Osteoblast (primary cell): Measurements from ENCODE around the gene HID1. TPM values are rescaled to one million over a fixed set of nuclear protein-coding genes. Genes with fewer than 3 reads are reported as not detected.
"Not testable (repeated sequence)": the region's sequence is repeated elsewhere in the genome, so short reads cannot be mapped to it uniquely, and the experiment has no call there.

ENCODE experiments used
- DNase-seq: peaks from one replicate; pipeline ENCODE4 v3.0.0; 2011; ENCODE audit warnings: low spot score, mixed read lengths; ENCODE audit not compliant: insufficient read length; ENCODE audit errors: missing footprints
- H2AFZ ChIP-seq: 2 replicates; pipeline ENCODE4 v1.6.0; 2011; ENCODE audit warnings: mild to moderate bottlenecking, low read length
- H3K27ac ChIP-seq: 2 replicates; pipeline ENCODE4 v1.5.1; 2011; ENCODE audit warnings: mild to moderate bottlenecking, low read depth, low read length, moderate library complexity
- H3K27me3 ChIP-seq: 2 replicates; pipeline ENCODE4 v1.6.0; 2012; ENCODE audit warnings: mild to moderate bottlenecking, control low read depth, inconsistent platforms, low read length, moderate library complexity; ENCODE audit not compliant: insufficient read depth
- H3K36me3 ChIP-seq: 2 replicates; pipeline ENCODE4 v1.5.1; 2011; ENCODE audit warnings: mild to moderate bottlenecking, low read length, control low read depth, moderate library complexity; ENCODE audit not compliant: insufficient read depth
- H3K4me1 ChIP-seq: 2 replicates; pipeline ENCODE4 v1.5.1; 2011; ENCODE audit warnings: mild to moderate bottlenecking, low read length, control low read depth, moderate library complexity; ENCODE audit not compliant: insufficient read depth
- H3K4me2 ChIP-seq: 2 replicates; pipeline ENCODE4 v1.6.0; 2011; ENCODE audit warnings: mild to moderate bottlenecking, low read length; ENCODE audit not compliant: insufficient read depth
- H3K4me3 ChIP-seq: fragments of 200-600 bp; sonication (generic); 3 replicates; pipeline ENCODE4 v1.5.1; 2012; ENCODE audit warnings: mild to moderate bottlenecking, low read length, inconsistent platforms; ENCODE audit not compliant: insufficient read depth
- H3K79me2 ChIP-seq: 2 replicates; pipeline ENCODE4 v1.6.0; 2012; ENCODE audit warnings: mild to moderate bottlenecking, low read length, control low read depth, inconsistent platforms; ENCODE audit not compliant: insufficient read depth
- H3K9me3 ChIP-seq: 2 replicates; pipeline ENCODE4 v1.5.1; 2011; ENCODE audit warnings: low read depth, low read length, control low read depth
- H4K20me1 ChIP-seq: 2 replicates; pipeline ENCODE4 v1.6.0; 2012; ENCODE audit warnings: mild to moderate bottlenecking, low read length, control low read depth; ENCODE audit not compliant: insufficient read depth
- total RNA-seq: library from RNA; depleted of rRNA; stranded (reverse); fragments of >200 nt; gene quantifications from 2 replicates; pipeline ENCODE4 v1.2.3, GENCODE V29; 2012
- TF ChIP-seq, protein P1 (sequence below): IDR thresholded peaks from 2 replicates; pipeline ENCODE4 v1.5.1; 2011; ENCODE audit warnings: mild to moderate bottlenecking, low read depth, low read length, moderate library complexity; ENCODE audit errors: extremely low read depth

HID1 gene
- total RNA-seq, 1 donor, result 0.36 TPM

DNA sequence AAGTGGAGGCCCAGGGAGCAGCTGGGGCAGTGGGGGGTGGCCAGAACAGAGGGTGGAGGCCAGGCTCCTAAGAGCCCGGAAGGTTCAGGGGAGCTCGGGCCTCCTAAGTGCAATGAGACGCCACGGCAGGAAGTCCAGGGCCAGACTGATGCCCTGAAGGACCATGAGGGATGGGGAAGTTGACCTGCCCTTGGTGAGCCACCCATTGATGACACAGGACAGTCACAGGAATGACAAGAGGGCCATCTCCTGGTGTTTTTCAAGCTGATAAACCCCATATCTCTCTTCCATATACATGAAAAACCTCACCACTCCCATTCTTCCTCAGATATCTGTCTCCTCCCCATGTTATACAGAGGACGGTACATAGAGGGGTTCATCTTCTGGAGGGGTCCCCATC, 34.1 kb upstream of the HID1 start:
- peaks cover 6% of the 10 kb centered on the region for H3K4me1 ChIP-seq
- TF ChIP-seq, protein P1, sequence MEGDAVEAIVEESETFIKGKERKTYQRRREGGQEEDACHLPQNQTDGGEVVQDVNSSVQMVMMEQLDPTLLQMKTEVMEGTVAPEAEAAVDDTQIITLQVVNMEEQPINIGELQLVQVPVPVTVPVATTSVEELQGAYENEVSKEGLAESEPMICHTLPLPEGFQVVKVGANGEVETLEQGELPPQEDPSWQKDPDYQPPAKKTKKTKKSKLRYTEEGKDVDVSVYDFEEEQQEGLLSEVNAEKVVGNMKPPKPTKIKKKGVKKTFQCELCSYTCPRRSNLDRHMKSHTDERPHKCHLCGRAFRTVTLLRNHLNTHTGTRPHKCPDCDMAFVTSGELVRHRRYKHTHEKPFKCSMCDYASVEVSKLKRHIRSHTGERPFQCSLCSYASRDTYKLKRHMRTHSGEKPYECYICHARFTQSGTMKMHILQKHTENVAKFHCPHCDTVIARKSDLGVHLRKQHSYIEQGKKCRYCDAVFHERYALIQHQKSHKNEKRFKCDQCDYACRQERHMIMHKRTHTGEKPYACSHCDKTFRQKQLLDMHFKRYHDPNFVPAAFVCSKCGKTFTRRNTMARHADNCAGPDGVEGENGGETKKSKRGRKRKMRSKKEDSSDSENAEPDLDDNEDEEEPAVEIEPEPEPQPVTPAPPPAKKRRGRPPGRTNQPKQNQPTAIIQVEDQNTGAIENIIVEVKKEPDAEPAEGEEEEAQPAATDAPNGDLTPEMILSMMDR, result no peak
- H3K4me3 ChIP-seq, result no peak overlapping the region

DNA sequence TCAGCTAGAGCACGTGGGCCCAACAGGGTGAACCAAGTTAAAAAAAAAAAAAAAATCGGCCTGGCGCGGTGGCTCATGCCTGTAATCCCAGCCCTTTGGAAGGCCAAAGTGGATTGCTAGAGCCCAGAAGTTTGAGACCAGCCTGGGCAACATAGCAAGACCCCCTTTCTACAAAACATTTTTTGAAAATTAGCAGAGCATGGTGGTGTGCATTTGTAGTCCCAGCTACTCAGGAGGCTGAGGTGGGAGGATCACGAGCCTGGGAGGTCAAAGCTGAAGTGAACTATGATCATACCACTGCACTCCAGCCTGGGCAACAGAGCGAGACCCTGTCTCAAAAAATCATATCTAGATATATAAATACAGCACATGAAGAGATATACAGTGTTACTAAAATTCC, 33.5 kb upstream of the HID1 start:
- not testable (repeated sequence) for H3K4me1 ChIP-seq, H3K4me2 ChIP-seq, H3K27me3 ChIP-seq, H3K4me3 ChIP-seq, H4K20me1 ChIP-seq, DNase-seq, H2AFZ ChIP-seq, H3K79me2 ChIP-seq, H3K9me3 ChIP-seq, H3K27ac ChIP-seq
- H3K36me3 ChIP-seq, result peaks cover 23% of the 10 kb centered on the region

More for the DNA sequence above, 34.1 kb upstream of the HID1 start:
- no peaks in the 10 kb centered on the region for H3K9me3 ChIP-seq
- peaks cover 17% of the 10 kb centered on the region for H3K36me3 ChIP-seq
- H3K27me3 ChIP-seq, result no peaks in the 10 kb centered on the region
- no peak overlapping the region for H2AFZ ChIP-seq
- H3K79me2 ChIP-seq, result no peaks in the 10 kb centered on the region
- no peak overlapping the region for H3K27ac ChIP-seq
- peaks cover 2% of the 10 kb centered on the region for H4K20me1 ChIP-seq
- no peak for DNase-seq
- H3K4me2 ChIP-seq, result no peak overlapping the region

DNA sequence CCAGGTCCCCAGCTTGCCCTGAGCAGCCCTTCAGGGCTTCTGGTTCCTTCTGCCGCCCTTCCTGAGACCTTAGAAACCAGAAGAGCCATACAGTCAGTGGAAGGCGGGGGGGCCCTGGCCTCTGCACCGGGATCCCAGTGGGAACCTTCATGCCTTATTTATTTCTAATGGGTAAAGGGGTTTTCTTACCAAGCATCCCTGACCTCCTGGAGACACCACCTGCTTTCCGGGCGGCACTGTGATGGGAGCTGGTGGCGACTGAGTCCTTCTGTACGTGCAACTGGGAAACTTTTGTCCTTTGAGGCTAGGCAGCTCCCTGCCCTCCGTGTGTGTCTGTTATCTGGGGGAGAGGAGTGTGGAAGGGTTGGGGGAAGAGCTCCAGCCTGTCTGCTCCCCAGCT, 32.7 kb upstream of the HID1 start:
- Histone ChIP-seq H3K4me3 (no peak overlapping the region), H2AFZ (no peak overlapping the region), H3K4me1 (no peaks in the 10 kb centered on the region), H3K4me2 (no peak overlapping the region), H4K20me1 (peaks cover 2% of the 10 kb centered on the region), H3K9me3 (no peaks in the 10 kb centered on the region), H3K36me3 (peaks cover 24% of the 10 kb centered on the region), H3K27me3 (no peaks in the 10 kb centered on the region), H3K27ac (no peak overlapping the region), H3K79me2 (no peaks in the 10 kb centered on the region)
- TF ChIP-seq, protein P1, result no peak
- DNase-seq, result no peak

DNA sequence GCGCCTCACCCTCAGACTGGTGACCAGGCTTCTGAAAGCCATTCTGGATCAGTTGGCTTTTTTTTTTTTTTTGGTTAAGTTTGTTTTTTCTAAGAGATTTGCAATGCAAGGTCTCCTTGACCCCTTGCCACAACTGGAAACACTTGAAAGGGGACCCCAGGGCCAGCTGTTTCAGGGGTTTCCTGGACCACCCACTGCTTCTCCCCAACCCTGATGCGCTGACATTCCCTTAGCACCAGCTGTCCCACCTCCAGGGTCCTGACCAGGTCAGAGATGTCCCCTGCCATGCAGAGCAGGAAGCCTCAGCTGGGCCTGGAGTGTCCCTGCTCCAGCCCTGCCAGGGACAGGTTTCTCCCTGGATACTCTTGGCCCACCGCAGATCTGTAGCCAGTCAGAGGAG, 31.8 kb upstream of the HID1 start:
- Histone ChIP-seq H3K4me1 (no peaks in the 10 kb centered on the region), H2AFZ (no peak overlapping the region), H3K36me3 (peaks cover 27% of the 10 kb centered on the region), H3K4me2 (no peak overlapping the region), H3K27me3 (no peaks in the 10 kb centered on the region), H4K20me1 (peaks cover 2% of the 10 kb centered on the region), H3K4me3 (no peak overlapping the region), H3K79me2 (no peaks in the 10 kb centered on the region), H3K9me3 (no peaks in the 10 kb centered on the region), H3K27ac (no peak overlapping the region)
- TF ChIP-seq, protein P1, result no peak
- no peak for DNase-seq
